Stimulated activated CD4-positive, alpha-beta T cell treated with anti-CD3 and anti-CD28 coated beads, Interleukin-4, amount 100 ng/mL, for 4 hours (primary cell): ENCODE measurements around the gene CCDC124.
"Not testable (repeated sequence)": the region's sequence is repeated elsewhere in the genome, so short reads cannot be mapped to it uniquely, and the experiment has no call there.

Experiments used
- DNase-seq, 2 experiments: peaks; one replicate each; pipeline ENCODE4 v3.0.0-alpha.2; 2020

CCDC124 gene

GRCh38 chr19:17954401-17954800 lies 21.6 kb downstream of the CCDC124 start:
- DNase-seq, result no peak

- no peak for DNase-seq
These were observed 24.5 kb downstream of the CCDC124 start for GRCh38 chr19:17957149-17957849.

- DNase-seq, result no peak
These were observed 25.1 kb downstream of the CCDC124 start for GRCh38 chr19:17957885-17958284.

- no peak for DNase-seq
These were observed 31.3 kb downstream of the CCDC124 start for GRCh38 chr19:17963936-17964691.

GRCh38 chr19:17965370-17966128 lies 32.7 kb downstream of the CCDC124 start:
- no peak for DNase-seq

GRCh38 chr19:17966129-17966483 lies 33.3 kb downstream of the CCDC124 start:
- DNase-seq, result no peak

- no peak for DNase-seq
These were observed 33.9 kb downstream of the CCDC124 start, which contains the start of gene KCNN1 for GRCh38 chr19:17966550-17967256. TSS of gene KCNN1 (plus strand) at chr19:17967107. CDS start at chr19:17973889, 6,782 bp downstream.

GRCh38 chr19:17967257-17968051 lies 34.6 kb downstream of the CCDC124 start:
- no peak for DNase-seq

- no peak for DNase-seq
These were observed 35.5 kb downstream of the CCDC124 start for GRCh38 chr19:17968362-17968761.

- no peak for DNase-seq
These were observed 36.4 kb downstream of the CCDC124 start for GRCh38 chr19:17969096-17969792.

- DNase-seq, result no peak
These were observed 39.4 kb downstream of the CCDC124 start for GRCh38 chr19:17972230-17972629.

GRCh38 chr19:17973759-17974158 lies 40.9 kb downstream of the CCDC124 start:
- DNase-seq, result no peak

- no peak for DNase-seq
These were observed 41.7 kb downstream of the CCDC124 start for GRCh38 chr19:17974551-17974950.

GRCh38 chr19:17975032-17975431 lies 42.2 kb downstream of the CCDC124 start:
- no peak for DNase-seq

- DNase-seq, result no peak
These were observed 44.2 kb downstream of the CCDC124 start for GRCh38 chr19:17977021-17977420.

GRCh38 chr19:17977488-17977887 lies 44.7 kb downstream of the CCDC124 start:
- no peak for DNase-seq

- no peak for DNase-seq
These were observed 48.8 kb downstream of the CCDC124 start for GRCh38 chr19:17981611-17982010.

- no peak for DNase-seq
These were observed 49.6 kb downstream of the CCDC124 start for GRCh38 chr19:17982430-17982829.

GRCh38 chr19:17985037-17985818 lies 52.4 kb downstream of the CCDC124 start:
- no peak for DNase-seq

GRCh38 chr19:17986569-17986968 lies 53.8 kb downstream of the CCDC124 start:
- DNase-seq, result not testable (repeated sequence)

- DNase-seq, result no peak
These were observed 55.3 kb downstream of the CCDC124 start for GRCh38 chr19:17988161-17988560.
